GM23248 (cell line): Measurements from ENCODE around the gene CDKAL1. TPM values are rescaled to one million over a fixed set of nuclear protein-coding genes. Genes with fewer than 3 reads are reported as not detected.

ENCODE experiments used
- DNase-seq: peaks from one replicate; pipeline ENCODE4 v3.0.0-alpha.2; 2015
- H2AFZ ChIP-seq: fragments of 200-600 bp; sonication (generic); 2 replicates; pipeline ENCODE4 v1.6.1; 2016; ENCODE audit warnings: antibody characterized with exemption
- H3F3A ChIP-seq: fragments of 200-600 bp; sonication (generic); 2 replicates; pipeline ENCODE4 v1.6.1; 2016; ENCODE audit warnings: mild to moderate bottlenecking, antibody characterized with exemption, mixed run types; ENCODE audit not compliant: insufficient read depth
- H3K27ac ChIP-seq: fragments of 200-600 bp; sonication (generic); 2 replicates; pipeline ENCODE4 v1.5.1; 2016; ENCODE audit warnings: mild to moderate bottlenecking
- H3K27me3 ChIP-seq: fragments of 200-600 bp; sonication (generic); replicated peaks from 2 replicates; pipeline ENCODE4 v1.6.1; 2016; ENCODE audit warnings: mild to moderate bottlenecking; ENCODE audit not compliant: insufficient read depth
- H3K36me3 ChIP-seq: fragments of 200-600 bp; sonication (generic); 2 replicates; pipeline ENCODE4 v1.6.1; 2016; ENCODE audit warnings: low read depth, mild to moderate bottlenecking
- H3K4me1 ChIP-seq: fragments of 200-600 bp; sonication (generic); 2 replicates; pipeline ENCODE4 v1.6.1; 2016; ENCODE audit warnings: mild to moderate bottlenecking; ENCODE audit not compliant: insufficient read depth
- H3K4me2 ChIP-seq: fragments of 200-600 bp; sonication (generic); one replicate; pipeline ENCODE4 v1.6.1; 2016; ENCODE audit warnings: mild to moderate bottlenecking; ENCODE audit not compliant: unreplicated experiment
- H3K4me3 ChIP-seq: fragments of 200-600 bp; sonication (generic); 2 replicates; pipeline ENCODE4 v1.5.1; 2016; ENCODE audit warnings: mild to moderate bottlenecking
- H3K79me2 ChIP-seq: fragments of 200-600 bp; sonication (generic); 2 replicates; pipeline ENCODE4 v1.6.1; 2016; ENCODE audit warnings: mild to moderate bottlenecking; ENCODE audit not compliant: insufficient read depth
- H3K9ac ChIP-seq: fragments of 200-600 bp; sonication (generic); 2 replicates; pipeline ENCODE4 v1.6.1; 2016; ENCODE audit warnings: mild to moderate bottlenecking
- H3K9me2 ChIP-seq: fragments of 200-600 bp; sonication (generic); 2 replicates; pipeline ENCODE4 v1.6.1; 2016; ENCODE audit warnings: mixed run types, mild to moderate bottlenecking, moderate library complexity; ENCODE audit not compliant: insufficient read depth
- H3K9me3 ChIP-seq: fragments of 200-600 bp; sonication (generic); one replicate; pipeline ENCODE4 v1.6.1; 2017; ENCODE audit warnings: low read depth
- H4K20me1 ChIP-seq: fragments of 200-600 bp; sonication (generic); 2 replicates; pipeline ENCODE4 v1.6.0; 2016; ENCODE audit not compliant: insufficient read depth
- EZH2 ChIP-seq: fragments of 200-600 bp; sonication (generic); IDR thresholded peaks from 2 replicates; pipeline ENCODE4 v1.6.1; 2018; ENCODE audit warnings: antibody characterized with exemption, mild to moderate bottlenecking; ENCODE audit not compliant: insufficient read depth, poor library complexity, severe bottlenecking
- EZH2phosphoT487 ChIP-seq: fragments of 200-600 bp; sonication (generic); IDR thresholded peaks from 2 replicates; pipeline ENCODE4 v1.6.1; 2018; ENCODE audit warnings: antibody characterized with exemption, moderate library complexity, mild to moderate bottlenecking, low read depth; ENCODE audit not compliant: insufficient read depth
- WGBS, 2 experiments: methylation state at CpG; one replicate each; pipeline ENCODE4 v1.1.6; 2015 to 2017; ENCODE audit warnings: low lambda C conversion rate in 2 of 2, low coverage in 1 of 2; ENCODE audit errors: missing lambda C conversion rate in 2 of 2; 5-methylcytosine and 5-hydroxymethylcytosine counted together
- in situ Hi-C: fragments of 300-500 bp; cut with MboI; formaldehyde crosslinking; loops from 2 replicates; pipeline ENCODE4 v1.15.0; 2020
- polyA plus RNA-seq: library from polyadenylated mRNA; unstranded; fragments of >200 nt; fragmentation: Nextera tagmentation; extraction: Ambion mirVana; gene quantifications from 2 replicates; pipeline ENCODE4 v1.2.1, GENCODE V29; 2016
- total RNA-seq: library from RNA; depleted of rRNA; stranded (reverse); fragments of >200 nt; shearing (Covaris generic); gene quantifications from 2 replicates; pipeline ENCODE4 v1.2.3, GENCODE V29; 2014

The CDKAL1 gene
- total and polyA plus RNA-seq, 2 experiments from 2014 or later, result 7.5 to 10.8 TPM

GRCh38 chr6:21033084-21033483 is 498.8 kb downstream of the CDKAL1 start:
- peak overlapping the region; percentile 70 for H3K4me2 ChIP-seq
- H2AFZ ChIP-seq, result peak overlapping the region; percentile 66
- peak overlapping the region; percentile 59 for H3K4me3 ChIP-seq
- H3K9me3 ChIP-seq, result no peaks in the 10 kb centered on the region
- TF ChIP-seq EZH2phosphoT487, result no peak
- TF ChIP-seq EZH2, result no peak
- WGBS, 2 experiments, result 3 to 4% methylated on average over 1 of the region's 1 CpG
- peaks cover 24% of the 10 kb centered on the region for H3F3A ChIP-seq
- H4K20me1 ChIP-seq, result no peaks in the 10 kb centered on the region
- H3K36me3 ChIP-seq, result no peaks in the 10 kb centered on the region
- peak overlapping the region; percentile 58 for H3K9ac ChIP-seq
- peak overlapping the region; percentile 76 for H3K27ac ChIP-seq
- H3K9me2 ChIP-seq, result no peaks in the 10 kb centered on the region
- no peaks in the 10 kb centered on the region for H3K27me3 ChIP-seq
- DNase-seq, result no peak
- H3K4me1 ChIP-seq, result peaks cover 18% of the 10 kb centered on the region
- in situ Hi-C loops, result no loop called here
- H3K79me2 ChIP-seq, result no peaks in the 10 kb centered on the region

- Histone ChIP-seq H3K4me3 (peak overlapping the region; percentile 59), H3K4me2 (peak overlapping the region; percentile 70), H3K9ac (peak overlapping the region; percentile 58), H3K9me2 (no peaks in the 10 kb centered on the region), H3K36me3 (no peaks in the 10 kb centered on the region), H3K9me3 (no peaks in the 10 kb centered on the region), H3K79me2 (no peaks in the 10 kb centered on the region), H2AFZ (peak overlapping the region; percentile 66), H3K4me1 (peaks cover 18% of the 10 kb centered on the region), H3F3A (peaks cover 24% of the 10 kb centered on the region), H4K20me1 (no peaks in the 10 kb centered on the region), H3K27me3 (no peaks in the 10 kb centered on the region), H3K27ac (peak overlapping the region; percentile 76)
- in situ Hi-C loops, result no loop called here
- WGBS, 2 experiments, result 1% methylated on average over 4 of the region's 4 CpGs
- DNase-seq, result peak; percentile 94
- TF ChIP-seq EZH2phosphoT487 (no peak), EZH2 (no peak)
Measured at GRCh38 chr6:21033575-21034026, 499.3 kb downstream of the CDKAL1 start.

DNA sequence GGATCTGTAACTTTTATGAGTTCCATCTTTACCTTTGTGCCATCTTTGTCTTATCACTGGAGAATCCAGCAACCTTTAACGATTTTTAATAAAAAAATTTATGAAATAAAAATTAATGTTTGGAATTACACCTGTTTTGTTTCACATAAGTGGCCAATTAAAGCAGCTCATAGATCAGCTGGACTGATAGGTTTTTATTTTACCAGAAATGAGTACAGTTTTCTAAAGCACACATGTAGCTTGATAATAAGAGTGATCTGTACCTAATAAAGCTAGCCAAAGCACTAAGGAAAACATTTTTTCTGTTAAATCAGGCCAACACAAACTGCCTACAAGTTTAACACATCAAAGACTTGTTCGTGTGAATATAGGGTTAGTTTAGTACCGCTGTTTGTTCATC is 500.1 kb downstream of the CDKAL1 start:
- peak overlapping the region; percentile 70 for H3K4me2 ChIP-seq
- in situ Hi-C loops, result no loop called here

GRCh38 chr6:21037453-21037852 is 503.2 kb downstream of the CDKAL1 start:
- no peak overlapping the region for H3K9ac ChIP-seq
- H3K36me3 ChIP-seq, result no peaks in the 10 kb centered on the region
- no peak overlapping the region for H3K4me2 ChIP-seq
- H3K79me2 ChIP-seq, result no peaks in the 10 kb centered on the region
- TF ChIP-seq EZH2 (no peak), EZH2phosphoT487 (no peak)
- H2AFZ ChIP-seq, result no peak overlapping the region
- no peak for DNase-seq
- H3K9me3 ChIP-seq, result no peaks in the 10 kb centered on the region
- no peak overlapping the region for H3K4me3 ChIP-seq
- in situ Hi-C loops, result no loop called here
- WGBS, 2 experiments, result 95 to 96% methylated on average over 1 of the region's 1 CpG
- H3F3A ChIP-seq, result peaks cover 24% of the 10 kb centered on the region
- H3K27ac ChIP-seq, result no peak overlapping the region
- peaks cover 18% of the 10 kb centered on the region for H3K4me1 ChIP-seq
- H4K20me1 ChIP-seq, result no peaks in the 10 kb centered on the region
- no peaks in the 10 kb centered on the region for H3K27me3 ChIP-seq
- H3K9me2 ChIP-seq, result no peaks in the 10 kb centered on the region

More for the DNA sequence above, 500.1 kb downstream of the CDKAL1 start:
- Histone ChIP-seq H3K27ac (peak overlapping the region; percentile 76), H4K20me1 (no peaks in the 10 kb centered on the region), H3K79me2 (no peaks in the 10 kb centered on the region), H3K4me1 (peaks cover 18% of the 10 kb centered on the region), H3K9me2 (no peaks in the 10 kb centered on the region), H3K27me3 (no peaks in the 10 kb centered on the region), H3K36me3 (no peaks in the 10 kb centered on the region), H3K9me3 (no peaks in the 10 kb centered on the region), H3F3A (peaks cover 24% of the 10 kb centered on the region), H2AFZ (no peak overlapping the region; the same call in 1 of the 2 replicates), H3K4me3 (0 out of 2 replicates have a peak overlapping the region, but pooled peaks have one; percentile 59), H3K9ac (no peak overlapping the region)
- 66 to 67% methylated on average over 3 of the region's 3 CpGs for WGBS, 2 experiments
- no peak for TF ChIP-seq EZH2
- no peak for TF ChIP-seq EZH2phosphoT487
- no peak for DNase-seq
